Prostate gland (tissue), 2 donors: Measurements from ENCODE around the gene LOXL4. TPM values are rescaled to one million over a fixed set of nuclear protein-coding genes. Genes with fewer than 3 reads are reported as not detected.

Source experiments
- DNase-seq: peaks from one replicate; pipeline ENCODE4 v3.0.0-alpha.2; 2019; ENCODE audit warnings: low spot score
- H3K27ac ChIP-seq, 2 donors: fragments of 200-600 bp; sonication (generic); 2 replicates each; pipeline ENCODE4 v1.5.1; 2017 to 2019
- H3K27me3 ChIP-seq: fragments of 200-600 bp; sonication (generic); replicated peaks from 2 replicates; pipeline ENCODE4 v1.5.1; 2019; ENCODE audit not compliant: insufficient read depth
- H3K36me3 ChIP-seq, 2 donors: fragments of 200-600 bp; sonication (generic); 1 replicate in 1 of 2; 2 replicates in 1 of 2; pipeline versions ENCODE4 v1.5.1 to v1.8.1; 2017 to 2019
- H3K4me1 ChIP-seq: fragments of 200-600 bp; sonication (generic); replicated peaks from 2 replicates; pipeline ENCODE4 v1.5.1; 2019
- H3K4me3 ChIP-seq, 2 donors: fragments of 200-600 bp; sonication (generic); 2 replicates each; pipeline ENCODE4 v1.5.1; 2017 to 2019
- H3K9me3 ChIP-seq: fragments of 200-600 bp; sonication (generic); 2 replicates; pipeline ENCODE4 v1.5.1; 2017
- POLR2A ChIP-seq: fragments of 450-650 bp; IDR thresholded peaks from one replicate; pipeline ENCODE4 v1.6.1; 2016; ENCODE audit warnings: antibody characterized with exemption, mild to moderate bottlenecking
- POLR2AphosphoS5 ChIP-seq: sonication (generic); formaldehyde crosslinking; IDR thresholded peaks from one replicate; pipeline ENCODE4 v1.6.1; 2017; ENCODE audit warnings: antibody characterized with exemption
- WGBS: methylation state at CpG from one replicate; pipeline ENCODE4 v1.1.5; 2018; 5-methylcytosine and 5-hydroxymethylcytosine counted together
- intact Hi-C: fragments of 100-400 bp; cut with DNase I; formaldehyde crosslinking; loops from one replicate; pipeline ENCODE4 v1.14.2; 2022
- total RNA-seq, 2 donors: library from RNA; depleted of rRNA; stranded (reverse); fragments of >200 nt; gene quantifications; one replicate each; pipeline ENCODE4 v1.1.0, GENCODE V29; 2016
- TF ChIP-seq, protein P1 (sequence below), 4 experiments: fragments of 200-600 bp in 2 of 4; fragments of 450-650 bp in 2 of 4; sonication (generic) in 2 of 4; IDR thresholded peaks; 1 replicate in 3 of 4; 2 replicates in 1 of 4; pipeline ENCODE4 v1.5.1; 2016 to 2019; ENCODE audit warnings: antibody characterized with exemption in 4 of 4, mild to moderate bottlenecking in 2 of 4, moderate library complexity in 2 of 4

The LOXL4 gene
- total RNA-seq, 2 donors from 2014 or later = 7.4 to 26.8 TPM

- intact Hi-C loops = no loop called here
- H3K27ac ChIP-seq = peak overlapping the region; percentile 76 to 82
- no peaks in the 10 kb centered on the region for H3K27me3 ChIP-seq
- no peak for DNase-seq
- TF ChIP-seq POLR2AphosphoS5 (no peak), POLR2A (no peak)
- TF ChIP-seq, protein P1, sequence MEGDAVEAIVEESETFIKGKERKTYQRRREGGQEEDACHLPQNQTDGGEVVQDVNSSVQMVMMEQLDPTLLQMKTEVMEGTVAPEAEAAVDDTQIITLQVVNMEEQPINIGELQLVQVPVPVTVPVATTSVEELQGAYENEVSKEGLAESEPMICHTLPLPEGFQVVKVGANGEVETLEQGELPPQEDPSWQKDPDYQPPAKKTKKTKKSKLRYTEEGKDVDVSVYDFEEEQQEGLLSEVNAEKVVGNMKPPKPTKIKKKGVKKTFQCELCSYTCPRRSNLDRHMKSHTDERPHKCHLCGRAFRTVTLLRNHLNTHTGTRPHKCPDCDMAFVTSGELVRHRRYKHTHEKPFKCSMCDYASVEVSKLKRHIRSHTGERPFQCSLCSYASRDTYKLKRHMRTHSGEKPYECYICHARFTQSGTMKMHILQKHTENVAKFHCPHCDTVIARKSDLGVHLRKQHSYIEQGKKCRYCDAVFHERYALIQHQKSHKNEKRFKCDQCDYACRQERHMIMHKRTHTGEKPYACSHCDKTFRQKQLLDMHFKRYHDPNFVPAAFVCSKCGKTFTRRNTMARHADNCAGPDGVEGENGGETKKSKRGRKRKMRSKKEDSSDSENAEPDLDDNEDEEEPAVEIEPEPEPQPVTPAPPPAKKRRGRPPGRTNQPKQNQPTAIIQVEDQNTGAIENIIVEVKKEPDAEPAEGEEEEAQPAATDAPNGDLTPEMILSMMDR (IDR thresholded peaks at IDR 0.05) = no peak
- no peaks in the 10 kb centered on the region for H3K36me3 ChIP-seq
- H3K4me3 ChIP-seq = peak overlapping the region; percentile 43 to 47
- no peaks in the 10 kb centered on the region for H3K9me3 ChIP-seq
- peaks cover 5% of the 10 kb centered on the region for H3K4me1 ChIP-seq
- 53% methylated on average over 17 of the region's 22 CpGs for WGBS
Observed at GRCh38 chr10:98267069-98267893, 713 bp downstream of the LOXL4 start.

- no peaks in the 10 kb centered on the region for H3K9me3 ChIP-seq
- H3K27me3 ChIP-seq = no peaks in the 10 kb centered on the region
- H3K4me3 ChIP-seq = no peak overlapping the region
- intact Hi-C loops = no loop called here
- 95% methylated on average over 5 of the region's 5 CpGs for WGBS
- peaks cover 5% of the 10 kb centered on the region for H3K4me1 ChIP-seq
- no peaks in the 10 kb centered on the region for H3K36me3 ChIP-seq
- no peak for TF ChIP-seq POLR2AphosphoS5
- TF ChIP-seq, protein P1 (IDR thresholded peaks at IDR 0.05) = no peak
- TF ChIP-seq POLR2A = no peak
- no peak for DNase-seq
- no peak overlapping the region for H3K27ac ChIP-seq
Observed at GRCh38 chr10:98266647-98267046, 1.3 kb downstream of the LOXL4 start.

DNA sequence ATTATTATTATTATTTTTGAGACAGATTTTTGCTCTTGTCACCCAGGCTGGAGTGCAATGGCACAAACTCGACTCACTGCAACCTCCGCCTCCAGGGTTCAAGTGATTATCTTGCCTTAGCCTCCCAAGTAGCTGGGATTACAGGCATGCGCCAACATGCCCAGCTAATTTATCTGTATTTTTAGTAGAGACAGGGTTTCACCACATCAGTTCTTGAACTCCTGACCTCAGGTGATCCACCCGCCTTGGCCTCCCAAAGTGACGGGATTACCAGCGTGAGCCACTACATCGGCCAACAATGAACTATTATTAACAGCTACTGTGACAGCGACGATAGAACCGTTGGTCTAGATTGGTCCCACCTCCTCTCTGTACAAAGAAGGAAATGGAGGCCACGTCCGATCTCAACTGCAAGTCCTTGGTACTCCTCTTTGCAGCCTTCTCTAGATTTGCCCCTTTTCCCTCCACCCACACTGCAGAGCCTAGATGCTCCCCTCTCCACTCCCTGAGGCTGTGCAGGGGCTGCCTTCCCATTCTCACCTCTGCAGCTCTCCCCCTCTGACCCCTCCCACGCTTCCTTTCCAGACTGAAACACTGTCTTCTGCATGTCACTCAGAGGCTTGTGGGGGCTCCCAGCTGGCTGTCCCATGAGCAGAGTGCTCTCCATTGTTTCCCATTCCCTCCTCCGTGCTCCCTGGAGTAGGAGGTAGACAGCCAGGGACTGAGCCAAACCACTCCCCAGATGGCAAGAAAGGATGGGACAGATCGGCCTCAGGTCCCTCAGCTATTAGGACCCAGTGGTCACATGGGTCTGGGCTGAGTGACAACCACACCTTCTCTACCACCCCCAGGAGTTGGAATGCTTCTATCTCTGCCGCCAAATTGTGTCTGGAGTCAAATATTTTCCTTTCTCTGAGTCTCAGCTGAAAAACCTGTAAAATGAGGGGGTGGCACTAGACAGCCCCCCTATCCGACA, 2.3 kb downstream of the LOXL4 start:
- intact Hi-C loops = no loop called here
- DNase-seq = no peak
- H3K4me1 ChIP-seq = peaks cover 5% of the 10 kb centered on the region

GRCh38 chr10:98264378-98265065, 3.5 kb downstream of the LOXL4 start:
- DNase-seq = no peak
- Histone ChIP-seq H3K9me3 (no peaks in the 10 kb centered on the region), H3K36me3 (no peaks in the 10 kb centered on the region), H3K27me3 (no peaks in the 10 kb centered on the region), H3K4me1 (peaks cover 13% of the 10 kb centered on the region), H3K27ac (no peak overlapping the region), H3K4me3 (no peak overlapping the region)
- whole genome bisulfite sequencing = 88% methylated on average over 12 of the region's 12 CpGs
- intact Hi-C loops = no loop called here
- TF ChIP-seq POLR2AphosphoS5 (no peak), POLR2A (no peak)
- TF ChIP-seq, protein P1 (IDR thresholded peaks at IDR 0.05) = no peak

More for the DNA sequence above, 2.3 kb downstream of the LOXL4 start:
- no peak for TF ChIP-seq POLR2AphosphoS5
- no peak for TF ChIP-seq POLR2A
- TF ChIP-seq, protein P1 (IDR thresholded peaks at IDR 0.05) = no peak
- no peak overlapping the region for H3K4me3 ChIP-seq
- no peak overlapping the region for H3K27ac ChIP-seq
- no peaks in the 10 kb centered on the region for H3K9me3 ChIP-seq
- WGBS = 45% methylated on average over 17 of the region's 17 CpGs
- H3K36me3 ChIP-seq = no peaks in the 10 kb centered on the region
- no peaks in the 10 kb centered on the region for H3K27me3 ChIP-seq
